SK-N-SH (cell line): ENCODE data around the gene GPR15. TPM values are rescaled to one million over a fixed set of nuclear protein-coding genes. Genes with fewer than 3 reads are reported as not detected.
"Not testable (repeated sequence)": the region's sequence is repeated elsewhere in the genome, so short reads cannot be mapped to it uniquely, and the experiment has no call there.

Experiments
- CTCF ChIA-PET: fragments of 300-600, 350-600 bp; formaldehyde crosslinking; extraction: SDS; loops from one replicate; lab custom pipeline; 2021; lab: Yijun Ruan, JAX
- POLR2A ChIA-PET: fragments of 350-600 bp; sonication (Branson Sonifier 250); formaldehyde crosslinking; extraction: SDS; loops from one replicate; lab custom pipeline; 2020; ENCODE audit warnings: antibody characterized with exemption, inconsistent platforms; lab: Yijun Ruan, JAX
- DNase-seq: peaks from one replicate; pipeline ENCODE4 v3.0.0; 2012
- H2AFZ ChIP-seq: fragments of 200-600 bp; sonication (generic); 2 replicates; pipeline ENCODE4 v1.8.1; 2016; ENCODE audit warnings: antibody characterized with exemption, mild to moderate bottlenecking, low read depth
- H3F3A ChIP-seq: fragments of 200-600 bp; sonication (generic); replicated peaks from 2 replicates; pipeline ENCODE3; 2016; ENCODE audit warnings: antibody characterized with exemption, mild to moderate bottlenecking; ENCODE audit not compliant: insufficient read depth
- H3K27ac ChIP-seq, 2 experiments: fragments of 200-500 bp in 1 of 2; fragments of 200-600 bp in 1 of 2; sonication (Bioruptor generic) in 1 of 2; sonication (generic), shearing (Covaris generic) in 1 of 2; 2 replicates each; pipeline versions ENCODE4 v1.5.1 to v1.6.1; 2014 to 2016; ENCODE audit warnings: low read depth in 2 of 2, inconsistent platforms in 1 of 2, low read length in 1 of 2, mild to moderate bottlenecking in 1 of 2, mixed read lengths in 1 of 2
- H3K27me3 ChIP-seq: fragments of 200-600 bp; sonication (generic), shearing (Covaris generic); 2 replicates; pipeline ENCODE4 v1.6.1; 2016; ENCODE audit warnings: mixed run types; ENCODE audit not compliant: insufficient read depth
- H3K36me3 ChIP-seq, 2 experiments: fragments of 200-500 bp in 1 of 2; fragments of 200-600 bp in 1 of 2; sonication (Bioruptor generic) in 1 of 2; sonication (generic) in 1 of 2; replicated peaks in 1 of 2; 2 replicates each; pipeline versions ENCODE3 to v1.5.1; 2014 to 2016; ENCODE audit warnings: low read length in 1 of 2, mild to moderate bottlenecking in 1 of 2; ENCODE audit not compliant: insufficient read depth in 2 of 2, control insufficient read depth in 1 of 2
- H3K4me1 ChIP-seq, 2 experiments: fragments of 200-500 bp in 1 of 2; fragments of 200-600 bp in 1 of 2; sonication (Bioruptor generic) in 1 of 2; sonication (generic), shearing (Covaris generic) in 1 of 2; 2 replicates each; pipeline versions ENCODE4 v1.5.1 to v1.6.1; 2014 to 2016; ENCODE audit warnings: low read depth in 1 of 2, low read length in 1 of 2, mixed run types in 1 of 2; ENCODE audit not compliant: insufficient read depth in 2 of 2, control insufficient read depth in 1 of 2
- H3K4me2 ChIP-seq: fragments of 200-600 bp; sonication (generic), shearing (Covaris generic); 2 replicates; pipeline ENCODE4 v1.6.1; 2017; ENCODE audit warnings: mixed run types
- H3K4me3 ChIP-seq, 2 experiments: fragments of 200-500 bp in 1 of 2; fragments of 200-600 bp in 1 of 2; sonication (Bioruptor generic) in 1 of 2; sonication (generic), shearing (Covaris generic) in 1 of 2; 2 replicates each; pipeline versions ENCODE4 v1.5.1 to v1.8.1; 2014 to 2016; ENCODE audit warnings: low read depth in 2 of 2, inconsistent platforms in 1 of 2, low read length in 1 of 2, mild to moderate bottlenecking in 1 of 2, mixed read lengths in 1 of 2, moderate library complexity in 1 of 2
- H3K79me2 ChIP-seq: fragments of 200-600 bp; sonication (generic); 2 replicates; pipeline ENCODE4 v1.8.1; 2017; ENCODE audit warnings: mild to moderate bottlenecking; ENCODE audit not compliant: insufficient read depth
- H3K9ac ChIP-seq: fragments of 200-600 bp; sonication (generic); 2 replicates; pipeline ENCODE4 v1.6.1; 2017; ENCODE audit warnings: mixed run types
- H3K9me2 ChIP-seq: fragments of 200-600 bp; sonication (generic); 2 replicates; pipeline ENCODE4 v1.6.1; 2017; ENCODE audit warnings: mixed run types
- H3K9me3 ChIP-seq: fragments of 200-600 bp; sonication (generic); 2 replicates; pipeline ENCODE4 v1.6.1; 2017; ENCODE audit warnings: mixed run types, mild to moderate bottlenecking, moderate library complexity
- H4K20me1 ChIP-seq: fragments of 200-600 bp; sonication (generic); 2 replicates; pipeline ENCODE4 v1.6.1; 2017; ENCODE audit warnings: mild to moderate bottlenecking, mixed run types; ENCODE audit not compliant: insufficient read depth
- CTCF ChIP-seq: fragments of 200-600 bp; sonication (generic); IDR thresholded peaks from 2 replicates; pipeline ENCODE4 v1.6.1; 2017; ENCODE audit warnings: antibody characterized with exemption, mild to moderate bottlenecking, moderate library complexity
- MEF2A ChIP-seq: IDR thresholded peaks from 2 replicates; pipeline ENCODE4 v1.4.0; 2012; ENCODE audit warnings: low read depth, borderline replicate concordance
- RXRA ChIP-seq: IDR thresholded peaks from 2 replicates; pipeline ENCODE4 v1.4.0; 2012; ENCODE audit warnings: low read depth, mild to moderate bottlenecking, borderline replicate concordance
- SMC3 ChIP-seq: IDR thresholded peaks from 2 replicates; pipeline ENCODE4 v1.6.1; 2012; ENCODE audit warnings: low read depth, low read length, improper control_type of control experiment
- TCF12 ChIP-seq: IDR thresholded peaks from 2 replicates; pipeline ENCODE4 v1.4.0; 2012
- TEAD4 ChIP-seq: IDR thresholded peaks from 2 replicates; pipeline ENCODE4 v1.4.0; 2012; ENCODE audit warnings: mild to moderate bottlenecking, borderline replicate concordance; ENCODE audit not compliant: insufficient read depth
- WGBS: methylation state at CpG from one replicate; pipeline ENCODE4 v1.1.6; 2017; ENCODE audit warnings: low lambda C conversion rate; 5-methylcytosine and 5-hydroxymethylcytosine counted together
- polyA plus RNA-seq, 3 experiments: library from polyadenylated mRNA; depleted of rRNA; stranded (reverse); fragments of >200 nt; gene quantifications; 2 replicates each; pipeline ENCODE4 v1.2.3, GENCODE V29; 2012

The GPR15 gene
- polyA plus RNA-seq, 1 of the 3 experiments (the other 2 are of a cell fraction) = not detected

DNA sequence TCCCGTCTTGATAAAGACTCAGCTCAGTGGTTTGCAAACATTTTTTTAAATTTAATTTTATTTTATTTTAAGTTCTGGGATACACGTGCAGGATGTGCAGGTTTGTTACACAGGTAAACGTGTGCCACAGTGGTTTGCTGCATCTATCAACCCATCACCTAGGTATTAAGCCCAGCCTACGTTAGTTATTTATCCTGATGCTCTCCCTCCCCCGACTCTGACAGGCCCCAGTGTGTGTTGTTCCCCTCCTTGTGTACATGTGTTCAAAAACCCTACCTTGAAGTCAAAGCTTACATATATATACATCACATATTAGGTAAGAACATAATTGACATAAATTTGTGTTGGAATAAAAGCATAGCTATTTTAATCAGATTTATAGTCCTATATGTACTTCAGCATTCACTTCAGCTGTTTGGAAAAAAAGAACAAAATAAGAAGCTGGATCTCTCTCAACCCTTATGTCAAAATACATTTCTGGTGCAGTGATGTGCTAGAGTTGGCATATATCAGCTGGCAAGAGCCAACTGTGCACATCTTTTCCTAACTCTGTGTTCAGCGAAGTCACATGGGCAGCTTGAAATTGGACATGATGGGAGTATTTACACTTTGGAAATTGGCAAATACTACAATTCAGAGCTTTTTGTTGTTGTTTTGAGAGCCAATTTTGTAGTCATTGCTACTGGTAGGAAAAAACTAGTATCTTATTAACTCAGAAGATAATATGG is 26.5 kb downstream of the GPR15 start (continued):
- TF ChIP-seq SMC3 (no peak), TEAD4 (no peak), MEF2A (no peak)

GRCh38 chr3:98559769-98560168 is 28.0 kb downstream of the GPR15 start:
- CTCF ChIA-PET = interaction anchor here (1.2 to 1.4 kb wide), 2 partner anchors 12 to 42 kb away, joined by 3 read pairs; no protein-coding TSS in a partner anchor

GRCh38 chr3:98560911-98561310 is 29.1 kb downstream of the GPR15 start:
- POLR2A ChIA-PET = no interaction called here
- WGBS = 86% methylated on average over 2 of the region's 2 CpGs
- TF ChIP-seq CTCF (no peak), TCF12 (no peak), RXRA (no peak)
- Histone ChIP-seq H3K27ac (no peak overlapping the region), H3K4me2 (no peak overlapping the region), H2AFZ (no peak overlapping the region), H3K79me2 (no peaks in the 10 kb centered on the region), H3K4me1 (no peaks in the 10 kb centered on the region), H3K36me3 (no peaks in the 10 kb centered on the region), H4K20me1 (no peaks in the 10 kb centered on the region), H3K9me3 (no peaks in the 10 kb centered on the region), H3K9ac (no peak overlapping the region), H3K27me3 (peaks cover 5% of the 10 kb centered on the region; the same call in 1 of the 2 replicates), H3F3A (no peaks in the 10 kb centered on the region), H3K4me3 (no peak overlapping the region), H3K9me2 (no peaks in the 10 kb centered on the region)
- CTCF ChIA-PET = interaction anchor here (0.6 to 1.2 kb wide), 2 partner anchors 11 to 1876 kb away, joined by 3 to 4 read pairs; no protein-coding TSS in a partner anchor
- no peak for DNase-seq

More at GRCh38 chr3:98559769-98560168, 28.0 kb downstream of the GPR15 start:
- H3K4me2 ChIP-seq, H3F3A ChIP-seq, H3K27ac ChIP-seq, H3K36me3 ChIP-seq, H3K4me3 ChIP-seq, H4K20me1 ChIP-seq, H3K9me2 ChIP-seq, DNase-seq, POLR2A ChIA-PET, H3K79me2 ChIP-seq, H3K4me1 ChIP-seq, H3K9me3 ChIP-seq, H3K27me3 ChIP-seq, H2AFZ ChIP-seq, H3K9ac ChIP-seq: not testable (repeated sequence)
- WGBS = 47% methylated on average over 2 of the region's 2 CpGs
